C4-2B (cell line): ENCODE measurements around the gene AKR7A2.
"Not testable (repeated sequence)": the region's sequence is repeated elsewhere in the genome, so short reads cannot be mapped to it uniquely, and the experiment has no call there.

Experiments
- ZFX ChIP-seq: fragments of 450-650 bp; IDR thresholded peaks from 2 replicates; pipeline ENCODE4 v1.6.1; 2017
- TF ChIP-seq, protein P1 (sequence below): fragments of 450-650 bp; conservative IDR thresholded peaks from 2 replicates; pipeline ENCODE4 v1.5.1; 2017; ENCODE audit warnings: mild to moderate bottlenecking

DNA sequence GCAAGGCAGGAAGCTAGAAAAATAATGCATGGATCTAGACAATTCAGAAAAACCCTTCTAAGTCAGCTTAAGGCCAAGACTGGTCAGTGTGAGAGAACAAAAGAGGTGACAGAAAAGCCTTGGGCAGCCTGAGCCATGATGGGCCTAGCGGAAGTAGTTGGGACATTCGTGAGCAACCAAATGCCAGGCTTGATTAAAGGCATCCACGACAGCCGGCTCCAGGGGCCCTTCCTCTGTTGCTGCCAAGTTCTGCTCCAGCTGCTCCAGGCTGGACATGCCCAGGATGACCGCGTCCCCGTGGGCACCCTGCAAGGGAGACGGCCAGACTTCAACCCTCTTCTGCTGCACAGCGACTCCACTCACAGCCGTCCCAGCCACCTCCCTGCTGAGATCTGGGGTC, 7.9 kb downstream of the AKR7A2 start:
- TF ChIP-seq, protein P1, sequence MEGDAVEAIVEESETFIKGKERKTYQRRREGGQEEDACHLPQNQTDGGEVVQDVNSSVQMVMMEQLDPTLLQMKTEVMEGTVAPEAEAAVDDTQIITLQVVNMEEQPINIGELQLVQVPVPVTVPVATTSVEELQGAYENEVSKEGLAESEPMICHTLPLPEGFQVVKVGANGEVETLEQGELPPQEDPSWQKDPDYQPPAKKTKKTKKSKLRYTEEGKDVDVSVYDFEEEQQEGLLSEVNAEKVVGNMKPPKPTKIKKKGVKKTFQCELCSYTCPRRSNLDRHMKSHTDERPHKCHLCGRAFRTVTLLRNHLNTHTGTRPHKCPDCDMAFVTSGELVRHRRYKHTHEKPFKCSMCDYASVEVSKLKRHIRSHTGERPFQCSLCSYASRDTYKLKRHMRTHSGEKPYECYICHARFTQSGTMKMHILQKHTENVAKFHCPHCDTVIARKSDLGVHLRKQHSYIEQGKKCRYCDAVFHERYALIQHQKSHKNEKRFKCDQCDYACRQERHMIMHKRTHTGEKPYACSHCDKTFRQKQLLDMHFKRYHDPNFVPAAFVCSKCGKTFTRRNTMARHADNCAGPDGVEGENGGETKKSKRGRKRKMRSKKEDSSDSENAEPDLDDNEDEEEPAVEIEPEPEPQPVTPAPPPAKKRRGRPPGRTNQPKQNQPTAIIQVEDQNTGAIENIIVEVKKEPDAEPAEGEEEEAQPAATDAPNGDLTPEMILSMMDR = not testable (repeated sequence)
- TF ChIP-seq ZFX = not testable (repeated sequence)
